GM10248 (cell line): ENCODE measurements around the gene SLC31A1.

Source experiments
- CTCF ChIA-PET: fragments of 300-600 bp; sonication (Branson Sonifier 250); formaldehyde crosslinking; extraction: SDS; loops from one replicate; lab custom pipeline; 2021; ENCODE audit warnings: antibody characterized with exemption; lab: Yijun Ruan, JAX
- POLR2A ChIA-PET: fragments of 350-650 bp; sonication (Branson Sonifier 250); formaldehyde crosslinking; extraction: SDS; loops from one replicate; lab custom pipeline; 2020; ENCODE audit warnings: antibody characterized with exemption; lab: Yijun Ruan, JAX
- DNase-seq: peaks from one replicate; pipeline ENCODE4 v3.0.0; 2012; ENCODE audit errors: extremely low spot score
- TF ChIP-seq, protein P1 (sequence below): IDR thresholded peaks from 2 replicates; pipeline ENCODE4 v1.5.1; 2012; ENCODE audit warnings: mild to moderate bottlenecking, low read depth; ENCODE audit errors: extremely low read depth, missing control alignments, control extremely low read depth

The SLC31A1 gene

DNA sequence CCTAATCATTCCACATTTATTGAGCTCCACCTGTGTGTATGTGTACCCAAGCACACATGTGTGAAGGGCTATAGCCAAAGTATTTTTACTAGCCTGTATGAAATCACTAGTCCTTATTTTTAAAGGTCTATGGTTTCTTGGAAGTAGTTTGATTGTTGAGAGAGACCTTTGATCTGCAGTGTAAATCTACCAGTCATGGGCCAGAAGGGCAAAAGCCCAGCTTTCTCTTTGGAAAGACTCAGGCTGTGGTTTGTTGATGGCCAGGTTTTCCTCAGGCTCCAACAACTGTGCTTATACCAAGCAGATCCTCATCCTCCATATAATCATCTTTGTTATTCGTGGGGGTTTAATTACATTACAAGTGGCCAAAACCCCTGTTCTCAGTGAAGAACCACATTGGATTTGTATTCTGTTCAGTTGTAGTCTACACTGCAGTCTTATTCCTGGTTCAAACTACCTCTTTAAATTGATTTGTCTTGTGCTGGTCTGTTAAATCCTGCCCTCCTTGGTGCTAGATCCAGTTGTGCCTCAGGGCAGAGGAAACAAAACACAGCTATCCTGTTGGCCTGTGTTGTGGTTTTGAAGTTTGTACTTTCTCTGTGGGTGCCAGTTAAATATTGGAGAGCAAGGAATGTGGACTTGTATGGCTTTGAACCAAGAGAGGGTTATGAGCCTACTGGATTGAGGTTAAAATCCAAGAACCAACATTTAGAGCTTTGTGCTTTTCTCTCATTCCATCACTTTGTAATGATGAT lies 40.8 kb downstream of the SLC31A1 start:
- DNase-seq: no peak
- POLR2A ChIA-PET: no interaction called here
- CTCF ChIA-PET: interaction anchor here (1.5 to 10.8 kb wide), 3 partner anchors 8 to 80 kb away, joined by 3 to 79 read pairs (median 5); partner anchors contain the start of genes CDC26 and PRPF4
- TF ChIP-seq, protein P1, sequence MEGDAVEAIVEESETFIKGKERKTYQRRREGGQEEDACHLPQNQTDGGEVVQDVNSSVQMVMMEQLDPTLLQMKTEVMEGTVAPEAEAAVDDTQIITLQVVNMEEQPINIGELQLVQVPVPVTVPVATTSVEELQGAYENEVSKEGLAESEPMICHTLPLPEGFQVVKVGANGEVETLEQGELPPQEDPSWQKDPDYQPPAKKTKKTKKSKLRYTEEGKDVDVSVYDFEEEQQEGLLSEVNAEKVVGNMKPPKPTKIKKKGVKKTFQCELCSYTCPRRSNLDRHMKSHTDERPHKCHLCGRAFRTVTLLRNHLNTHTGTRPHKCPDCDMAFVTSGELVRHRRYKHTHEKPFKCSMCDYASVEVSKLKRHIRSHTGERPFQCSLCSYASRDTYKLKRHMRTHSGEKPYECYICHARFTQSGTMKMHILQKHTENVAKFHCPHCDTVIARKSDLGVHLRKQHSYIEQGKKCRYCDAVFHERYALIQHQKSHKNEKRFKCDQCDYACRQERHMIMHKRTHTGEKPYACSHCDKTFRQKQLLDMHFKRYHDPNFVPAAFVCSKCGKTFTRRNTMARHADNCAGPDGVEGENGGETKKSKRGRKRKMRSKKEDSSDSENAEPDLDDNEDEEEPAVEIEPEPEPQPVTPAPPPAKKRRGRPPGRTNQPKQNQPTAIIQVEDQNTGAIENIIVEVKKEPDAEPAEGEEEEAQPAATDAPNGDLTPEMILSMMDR: no peak

DNA sequence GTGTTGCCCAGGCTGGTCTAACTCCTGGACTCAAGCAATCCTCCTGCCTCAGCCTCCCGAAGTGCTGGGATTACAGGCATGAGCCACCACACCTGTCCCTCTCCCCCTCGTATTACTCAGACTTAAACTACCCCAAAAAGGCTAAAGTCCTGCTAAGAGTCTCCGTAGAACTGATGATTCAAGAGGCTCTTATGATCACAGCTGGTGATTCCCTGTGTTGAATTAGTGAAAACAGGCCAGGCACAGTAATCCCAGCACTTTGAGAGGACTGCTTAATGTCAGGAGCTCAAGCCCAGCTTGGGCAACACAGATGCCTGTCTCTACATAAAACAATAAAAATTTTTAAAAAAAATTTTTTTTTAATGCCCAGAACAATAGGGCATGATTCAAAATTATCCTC lies 44.8 kb downstream of the SLC31A1 start:
- POLR2A ChIA-PET: no interaction called here
- CTCF ChIA-PET: interaction anchor here (10.8 kb wide), 1 partner anchor 8 kb away, joined by 79 read pairs; the partner anchor contains the start of genes CDC26 and PRPF4

DNA sequence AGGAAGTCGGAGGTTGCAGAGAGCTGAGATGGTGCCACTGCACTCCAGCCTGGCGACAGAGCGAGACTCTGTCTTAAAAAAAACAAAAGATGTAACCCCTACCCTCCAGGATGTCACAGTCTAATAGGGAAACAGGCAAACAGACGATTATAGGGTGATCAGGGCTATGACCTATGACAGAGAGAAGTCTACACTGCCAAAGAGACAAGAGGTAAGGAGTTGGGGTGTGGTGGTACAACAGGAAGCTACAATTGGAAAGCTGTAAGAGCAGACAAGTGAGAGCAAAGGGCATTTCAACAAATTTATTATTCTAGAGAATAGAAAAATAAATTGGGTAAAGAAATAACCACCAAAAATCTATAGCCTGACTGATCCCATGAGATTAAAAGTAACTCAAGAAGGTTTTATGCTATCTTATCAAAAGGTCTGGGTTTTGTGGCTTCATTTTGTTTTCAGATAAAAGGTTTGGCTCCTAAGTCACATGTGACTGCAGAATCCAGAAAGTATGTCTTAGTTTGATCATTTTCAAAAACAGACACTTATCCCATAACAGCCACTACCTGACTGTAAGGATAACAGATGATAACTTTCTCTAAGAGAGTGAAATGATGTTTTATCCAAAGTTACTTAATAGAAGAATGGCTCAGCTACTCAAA lies 46.7 kb downstream of the SLC31A1 start:
- DNase-seq: no peak
- TF ChIP-seq, protein P1: no peak
- ChIA-PET POLR2A (no interaction called here), CTCF (interaction anchor here (1.5 kb wide), 1 partner anchor 11 kb away, joined by 4 read pairs; no protein-coding TSS in a partner anchor)

More for the DNA sequence above, 44.8 kb downstream of the SLC31A1 start:
- DNase-seq: no peak
- TF ChIP-seq, protein P1: no peak

DNA sequence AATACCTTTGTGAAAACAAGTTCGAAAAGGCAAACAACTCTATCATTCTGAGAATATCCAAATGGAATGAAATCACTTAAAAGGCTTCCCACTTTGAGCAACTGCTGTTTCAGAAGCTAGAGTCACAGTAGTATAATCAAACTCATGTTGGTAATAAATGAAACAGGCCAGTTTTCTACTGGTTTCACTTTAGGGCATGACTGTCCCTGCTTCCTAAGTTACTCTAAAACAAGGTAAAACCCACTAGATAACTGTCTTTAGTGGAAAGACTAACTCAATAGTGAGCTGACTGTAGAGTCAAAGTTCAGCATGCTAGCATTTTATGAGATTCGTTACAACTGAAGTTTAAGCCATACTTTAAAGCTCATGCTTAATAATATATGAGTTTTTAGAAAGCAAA lies 48.0 kb downstream of the SLC31A1 start:
- TF ChIP-seq, protein P1: no peak
- no peak for DNase-seq
- CTCF ChIA-PET: interaction anchor here (0.9 to 1.8 kb wide), 5 partner anchors 12 to 322 kb away, joined by 3 to 4 read pairs (median 3); partner anchors contain the start of gene ALAD
- POLR2A ChIA-PET: no interaction called here

DNA sequence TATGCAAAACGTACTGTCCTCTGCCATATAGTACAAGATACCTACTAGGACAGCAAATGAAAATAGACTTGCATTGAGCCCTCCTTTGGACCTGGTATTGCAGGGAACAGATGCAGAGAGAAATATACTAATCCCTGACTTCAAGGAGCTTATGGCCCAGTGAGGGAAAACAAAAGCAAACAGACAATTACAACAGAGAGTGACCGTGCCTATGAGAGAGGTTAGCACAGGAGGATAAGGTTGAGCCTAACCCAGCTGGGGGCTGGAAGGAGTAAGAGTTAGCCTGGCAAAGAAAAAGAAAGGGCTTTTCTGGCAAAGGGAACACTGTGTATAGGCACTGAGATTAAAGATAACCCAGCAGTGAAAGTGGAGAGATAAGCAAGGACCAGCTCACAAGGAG lies 48.5 kb downstream of the SLC31A1 start:
- TF ChIP-seq, protein P1: no peak
- CTCF ChIA-PET: interaction anchor here (0.9 to 1.8 kb wide), 5 partner anchors 13 to 322 kb away, joined by 3 to 4 read pairs (median 3); partner anchors contain the start of gene ALAD
- DNase-seq: no peak
- POLR2A ChIA-PET: no interaction called here

DNA sequence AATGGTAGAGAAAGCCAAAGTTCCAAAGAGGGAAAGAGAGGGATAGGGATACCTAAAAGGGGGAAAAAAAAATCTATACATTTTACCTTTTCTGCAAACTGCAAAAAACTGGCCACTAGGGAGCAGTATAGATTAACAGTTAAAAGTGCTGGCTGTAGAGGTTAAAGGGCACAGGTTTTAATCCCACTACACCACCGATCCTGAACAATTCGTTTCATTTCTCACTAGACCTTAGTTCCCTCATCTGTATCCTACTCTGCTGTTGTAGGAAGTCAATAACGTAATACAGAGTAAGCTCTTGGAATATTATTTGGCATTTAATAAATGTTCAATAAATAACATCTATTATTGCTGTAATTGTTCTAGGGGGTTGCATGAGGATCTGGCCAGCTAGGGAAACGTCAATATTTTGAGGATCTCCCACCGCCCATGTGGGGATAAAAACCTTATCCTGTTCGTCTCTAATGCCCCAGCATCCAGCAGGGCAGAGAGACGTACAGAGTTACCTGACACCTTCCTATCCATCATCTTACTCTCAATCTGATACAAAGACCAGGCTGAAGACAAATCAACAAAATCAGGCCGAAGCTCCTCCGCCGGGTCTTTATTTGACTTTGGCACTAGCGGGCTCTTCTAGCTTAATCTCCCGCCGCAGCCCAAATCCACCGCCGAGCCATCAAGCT lies 53.3 kb downstream of the SLC31A1 start:
- CTCF ChIA-PET: interaction anchor here (0.6 to 5.8 kb wide), 46 partner anchors 12 to 407 kb away, joined by 3 to 96 read pairs (median 5); partner anchors contain the start of genes ALAD, BSPRY, C9orf43 and FKBP15
- POLR2A ChIA-PET: interaction anchor here (0.6 to 1.4 kb wide), 7 partner anchors 54 to 1394 kb away, joined by 3 to 4 read pairs (median 3); partner anchors contain the start of genes C9orf43, FKBP15, POLE3 and SLC31A1
- DNase-seq: peak; percentile 69
- TF ChIP-seq, protein P1: peak; percentile 64
